CD8-positive, alpha-beta memory T cell (primary cell): Measurements from ENCODE around the gene EHMT1. TPM values are rescaled to one million over a fixed set of nuclear protein-coding genes. Genes with fewer than 3 reads are reported as not detected.
A peak's percentile ranks its signal among the peaks of the same experiment; 100 is the strongest.

ENCODE experiments used
- CTCF ChIA-PET: fragments of 350-600 bp; sonication (Branson Sonifier 250); formaldehyde crosslinking; loops from one replicate; lab custom pipeline; 2021; ENCODE audit warnings: antibody characterized with exemption; lab: Charles Lee
- POLR2A ChIA-PET: fragments of 350-600 bp; sonication (Branson Sonifier 250); formaldehyde crosslinking; loops from one replicate; lab custom pipeline; 2021; ENCODE audit warnings: antibody characterized with exemption; lab: Charles Lee
- DNase-seq, 5 donors: peaks; one replicate each; pipeline versions ENCODE4 v3.0.0 to v3.0.0-alpha.2; 2020 to 2022; ENCODE audit warnings: mixed read lengths in 1 of 5
- H3K27ac ChIP-seq: one replicate; pipeline ENCODE4 v1.7.0; 2013; ENCODE audit warnings: low read depth, mild to moderate bottlenecking, low read length, moderate library complexity
- H3K27me3 ChIP-seq: 2 replicates; pipeline ENCODE4 v1.7.0; 2013; ENCODE audit warnings: low read length, mild to moderate bottlenecking; ENCODE audit not compliant: insufficient read depth, poor library complexity, severe bottlenecking
- H3K36me3 ChIP-seq: 2 replicates; pipeline ENCODE4 v1.7.0; 2013; ENCODE audit warnings: mild to moderate bottlenecking, low read length, moderate library complexity; ENCODE audit not compliant: insufficient read depth
- H3K4me1 ChIP-seq: 2 replicates; pipeline ENCODE4 v1.7.0; 2013; ENCODE audit warnings: mild to moderate bottlenecking, low read length, moderate library complexity; ENCODE audit not compliant: insufficient read depth
- H3K4me3 ChIP-seq: 2 replicates; pipeline ENCODE4 v1.7.0; 2013; ENCODE audit warnings: mild to moderate bottlenecking, low read length
- H3K9me3 ChIP-seq: 2 replicates; pipeline ENCODE4 v1.7.0; 2013; ENCODE audit warnings: mild to moderate bottlenecking, low read length
- H3K27ac Mint-ChIP-seq, 8 donors: one replicate each; pipeline ENCODE4 v1.8.0; 2020 to 2021; ENCODE audit warnings: mixed read lengths in 8 of 8, mild to moderate bottlenecking in 6 of 8, inconsistent platforms in 3 of 8, moderate library complexity in 3 of 8
- H3K27me3 Mint-ChIP-seq, 2 donors: one replicate each; pipeline ENCODE4 v1.8.0; 2020 to 2021; ENCODE audit warnings: mixed read lengths in 2 of 2, mild to moderate bottlenecking in 1 of 2, moderate library complexity in 1 of 2
- H3K36me3 Mint-ChIP-seq, 3 donors: one replicate each; pipeline ENCODE4 v1.8.0; 2020 to 2021; ENCODE audit warnings: mixed read lengths in 3 of 3, inconsistent platforms in 1 of 3, mild to moderate bottlenecking in 1 of 3
- H3K4me1 Mint-ChIP-seq, 3 donors: one replicate each; pipeline ENCODE4 v1.8.0; 2020 to 2021; ENCODE audit warnings: mixed read lengths in 3 of 3, inconsistent platforms in 1 of 3, mild to moderate bottlenecking in 1 of 3
- H3K4me3 Mint-ChIP-seq, 7 donors: one replicate each; pipeline ENCODE4 v1.8.0; 2020 to 2021; ENCODE audit warnings: mixed read lengths in 7 of 7, mild to moderate bottlenecking in 6 of 7, moderate library complexity in 4 of 7, inconsistent platforms in 2 of 7
- H3K9me3 Mint-ChIP-seq, 5 donors: one replicate each; pipeline ENCODE4 v1.8.0; 2020 to 2022; ENCODE audit warnings: mixed read lengths in 5 of 5, mild to moderate bottlenecking in 3 of 5, moderate library complexity in 2 of 5, inconsistent platforms in 1 of 5
- polyA plus RNA-seq: library from polyadenylated mRNA; unstranded; fragments of 300-500 nt; fragmentation: Illumina TruSeq; gene quantifications from one replicate; pipeline ENCODE4 v1.2.3, GENCODE V29; 2021
- total RNA-seq, 2 experiments: library from RNA; stranded (reverse); gene quantifications; one replicate each; pipeline ENCODE4 v1.2.3, GENCODE V29; 2021

EHMT1 gene
- total and polyA plus RNA-seq, 3 experiments from 2014 or later, result 37.0 to 74.6 (median 68.9) TPM

- POLR2A ChIA-PET, result no interaction called here
- CTCF ChIA-PET, result no interaction called here
- H3K4me3 Mint-ChIP-seq, result no peak overlapping the region
- H3K4me1 Mint-ChIP-seq, result peaks cover 6 to 20% (median 17%) of the 10 kb centered on the region in 3 donors
- H3K27me3 ChIP-seq, result no peaks in the 10 kb centered on the region
- H3K4me3 ChIP-seq, result no peak overlapping the region
- H3K27ac Mint-ChIP-seq, result peak overlapping the region in 1 of 8 donors; percentile 45
- no peaks in the 10 kb centered on the region for H3K27me3 Mint-ChIP-seq
- H3K36me3 Mint-ChIP-seq, result peaks cover 8 to 85% (median 25%) of the 10 kb centered on the region in 3 donors
- peaks cover 29% of the 10 kb centered on the region for H3K36me3 ChIP-seq
- peaks cover 6% of the 10 kb centered on the region for H3K4me1 ChIP-seq
- no peaks in the 10 kb centered on the region for H3K9me3 ChIP-seq
- no peak overlapping the region for H3K27ac ChIP-seq
- no peaks in the 10 kb centered on the region for H3K9me3 Mint-ChIP-seq
- no peak for DNase-seq
These were observed 129.5 kb downstream of the EHMT1 start for GRCh38 chr9:137748311-137748710.

DNA sequence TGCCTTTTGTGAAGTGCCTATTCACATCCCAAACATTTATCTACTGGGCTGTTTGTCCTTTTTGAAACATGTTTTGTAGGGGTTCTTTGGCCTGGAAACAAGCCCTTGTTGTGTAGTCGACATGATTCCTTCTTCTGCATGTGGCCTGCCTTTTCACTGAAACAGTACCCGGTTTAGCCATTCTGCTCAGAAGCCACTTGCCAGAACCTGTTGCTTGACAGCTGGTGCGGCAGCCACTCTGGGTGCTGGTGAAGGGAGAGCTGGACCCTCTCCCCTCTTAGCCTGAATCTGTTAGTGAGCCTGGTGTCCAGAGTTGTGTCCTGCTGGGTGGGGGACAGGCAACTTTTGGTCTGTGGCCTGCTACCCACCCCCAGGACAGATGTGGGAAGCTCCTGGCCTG, 129.9 kb downstream of the EHMT1 start:
- H3K4me3 ChIP-seq, result no peak overlapping the region
- peaks cover 6% of the 10 kb centered on the region for H3K4me1 ChIP-seq
- Mint-ChIP-seq H3K27ac (no peak overlapping the region), H3K9me3 (no peaks in the 10 kb centered on the region), H3K4me1 (peaks cover 6 to 20% (median 16%) of the 10 kb centered on the region in 3 donors), H3K4me3 (no peak overlapping the region), H3K36me3 (peaks cover 11 to 84% (median 26%) of the 10 kb centered on the region in 3 donors), H3K27me3 (no peaks in the 10 kb centered on the region)
- ChIA-PET CTCF (interaction anchor here (1.1 kb wide), 1 partner anchor 9 kb away, joined by 3 read pairs; no protein-coding TSS in a partner anchor), POLR2A (no interaction called here)
- H3K27me3 ChIP-seq, result no peaks in the 10 kb centered on the region
- no peaks in the 10 kb centered on the region for H3K9me3 ChIP-seq
- no peak for DNase-seq
- H3K27ac ChIP-seq, result no peak overlapping the region
- peaks cover 29% of the 10 kb centered on the region for H3K36me3 ChIP-seq

DNA sequence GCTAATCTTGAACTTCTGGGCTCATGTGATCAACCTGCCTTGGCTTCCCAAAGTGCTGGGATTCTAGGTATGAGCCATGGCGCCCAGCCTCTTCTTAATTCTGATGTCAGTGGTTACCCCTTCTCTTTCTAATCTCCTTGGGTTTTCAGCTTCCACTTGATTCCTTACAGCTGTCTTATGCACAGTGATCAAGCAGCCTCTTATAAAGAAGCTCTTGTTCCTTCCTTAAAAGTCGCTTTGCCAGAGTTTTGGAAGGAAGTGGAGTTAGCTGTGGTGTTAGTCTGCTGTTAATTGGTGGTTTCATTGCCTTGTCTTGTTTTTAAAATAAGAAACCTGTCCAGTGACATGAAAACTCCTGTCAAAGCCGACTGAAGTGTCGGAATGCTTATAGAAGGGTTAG, 130.7 kb downstream of the EHMT1 start:
- Histone ChIP-seq H3K27me3 (no peaks in the 10 kb centered on the region), H3K4me1 (peaks cover 6% of the 10 kb centered on the region), H3K4me3 (no peak overlapping the region), H3K27ac (no peak overlapping the region), H3K36me3 (peaks cover 29% of the 10 kb centered on the region), H3K9me3 (no peaks in the 10 kb centered on the region)
- DNase-seq, result no peak
- Mint-ChIP-seq H3K36me3 (peaks cover 15 to 84% (median 31%) of the 10 kb centered on the region in 3 donors), H3K27ac (peak overlapping the region in 4 of 8 donors; percentile 24 to 46 (median 34)), H3K27me3 (peaks cover 0 to under 1% of the 10 kb centered on the region in 2 donors), H3K9me3 (no peaks in the 10 kb centered on the region), H3K4me3 (no peak overlapping the region), H3K4me1 (peaks cover 5 to 19% (median 14%) of the 10 kb centered on the region in 3 donors)
- ChIA-PET POLR2A (no interaction called here), CTCF (interaction anchor here (1.1 kb wide), 1 partner anchor 8 kb away, joined by 3 read pairs; no protein-coding TSS in a partner anchor)

GRCh38 chr9:137750007-137750406, 131.2 kb downstream of the EHMT1 start:
- Mint-ChIP-seq H3K4me3 (no peak overlapping the region), H3K4me1 (peaks cover 5 to 14% (median 9%) of the 10 kb centered on the region in 3 donors), H3K9me3 (no peaks in the 10 kb centered on the region), H3K36me3 (peaks cover 20 to 84% (median 31%) of the 10 kb centered on the region in 3 donors), H3K27me3 (peaks cover 0 to 2% of the 10 kb centered on the region in 2 donors), H3K27ac (peak overlapping the region in 2 of 8 donors; percentile 8 to 24)
- no peaks in the 10 kb centered on the region for H3K27me3 ChIP-seq
- CTCF ChIA-PET, result interaction anchor here (1.1 kb wide), 1 partner anchor 7 kb away, joined by 3 read pairs; no protein-coding TSS in a partner anchor
- H3K4me1 ChIP-seq, result peaks cover 6% of the 10 kb centered on the region
- no peak for DNase-seq
- no peaks in the 10 kb centered on the region for H3K9me3 ChIP-seq
- H3K4me3 ChIP-seq, result no peak overlapping the region
- peaks cover 25% of the 10 kb centered on the region for H3K36me3 ChIP-seq
- POLR2A ChIA-PET, result no interaction called here
- no peak overlapping the region for H3K27ac ChIP-seq

- no peak overlapping the region for H3K4me3 Mint-ChIP-seq
- H3K27ac Mint-ChIP-seq, result peak overlapping the region in 2 of 8 donors; percentile 12 to 17
- peaks cover 3 to 12% (median 5%) of the 10 kb centered on the region in 3 donors for H3K4me1 Mint-ChIP-seq
- DNase-seq, result no peak
- Histone ChIP-seq H3K36me3 (peaks cover 30% of the 10 kb centered on the region), H3K4me1 (peaks cover 4% of the 10 kb centered on the region), H3K9me3 (no peaks in the 10 kb centered on the region), H3K27ac (no peak overlapping the region), H3K27me3 (no peaks in the 10 kb centered on the region), H3K4me3 (no peak overlapping the region)
- peaks cover 0 to 2% of the 10 kb centered on the region in 2 donors for H3K27me3 Mint-ChIP-seq
- ChIA-PET CTCF (no interaction called here), POLR2A (no interaction called here)
- peaks cover 25 to 85% (median 37%) of the 10 kb centered on the region in 3 donors for H3K36me3 Mint-ChIP-seq
- peaks cover 0 to 5% (median 4%) of the 10 kb centered on the region in 5 donors for H3K9me3 Mint-ChIP-seq
These were observed 131.8 kb downstream of the EHMT1 start for GRCh38 chr9:137750566-137750965.

- DNase-seq, result no peak
- no peak overlapping the region for H3K4me3 ChIP-seq
- H3K27ac ChIP-seq, result no peak overlapping the region
- H3K27me3 ChIP-seq, result no peaks in the 10 kb centered on the region
- Mint-ChIP-seq H3K4me3 (no peak overlapping the region), H3K27me3 (peaks cover 0 to 2% of the 10 kb centered on the region in 2 donors), H3K27ac (no peak overlapping the region), H3K36me3 (peaks cover 35 to 88% (median 43%) of the 10 kb centered on the region in 3 donors), H3K4me1 (peaks cover 6 to 21% (median 8%) of the 10 kb centered on the region in 3 donors), H3K9me3 (peaks cover 0 to 8% (median 5%) of the 10 kb centered on the region in 5 donors)
- no peaks in the 10 kb centered on the region for H3K4me1 ChIP-seq
- no peaks in the 10 kb centered on the region for H3K9me3 ChIP-seq
- POLR2A ChIA-PET, result no interaction called here
- H3K36me3 ChIP-seq, result peaks cover 26% of the 10 kb centered on the region
- CTCF ChIA-PET, result no interaction called here
These were observed 132.8 kb downstream of the EHMT1 start for GRCh38 chr9:137751616-137752015.

DNA sequence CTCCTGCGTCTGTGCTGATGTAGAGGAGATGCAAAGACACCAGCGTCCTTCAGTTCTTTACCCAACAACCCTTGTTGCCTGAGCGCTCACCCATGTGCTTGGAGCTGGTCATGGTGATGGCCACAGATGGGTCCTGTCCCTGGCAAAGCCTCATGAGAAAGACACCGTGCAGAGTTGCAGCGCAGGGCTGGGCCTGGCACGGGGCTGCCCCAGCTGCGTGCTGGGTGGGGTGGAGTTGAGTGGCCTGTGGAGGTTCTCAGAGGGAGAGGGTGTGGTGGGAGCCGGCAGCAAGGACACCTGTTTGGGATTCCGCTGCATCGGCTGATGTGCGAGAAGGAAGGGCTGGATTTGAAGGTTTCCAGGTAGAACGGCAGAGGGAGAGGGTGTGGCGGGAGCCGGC, 133.6 kb downstream of the EHMT1 start:
- H3K9me3 Mint-ChIP-seq, result peaks cover 0 to 8% (median 5%) of the 10 kb centered on the region in 5 donors
- H3K4me1 Mint-ChIP-seq, result peaks cover 14 to 29% (median 14%) of the 10 kb centered on the region in 3 donors
- H3K27ac Mint-ChIP-seq, result peak overlapping the region in 1 of 8 donors; percentile 27
- peaks cover 35 to 90% (median 43%) of the 10 kb centered on the region in 3 donors for H3K36me3 Mint-ChIP-seq
- peaks cover 0 to 2% of the 10 kb centered on the region in 2 donors for H3K27me3 Mint-ChIP-seq
- Histone ChIP-seq H3K4me3 (no peak overlapping the region), H3K9me3 (no peaks in the 10 kb centered on the region), H3K27ac (no peak overlapping the region), H3K27me3 (no peaks in the 10 kb centered on the region), H3K4me1 (no peaks in the 10 kb centered on the region), H3K36me3 (peaks cover 26% of the 10 kb centered on the region)
- ChIA-PET POLR2A (no interaction called here), CTCF (no interaction called here)
- H3K4me3 Mint-ChIP-seq, result no peak overlapping the region
- no peak for DNase-seq

- H3K36me3 ChIP-seq, result peaks cover 24% of the 10 kb centered on the region
- Mint-ChIP-seq H3K4me3 (no peak overlapping the region), H3K27me3 (peaks cover 0 to 2% of the 10 kb centered on the region in 2 donors), H3K36me3 (peaks cover 41 to 89% (median 50%) of the 10 kb centered on the region in 3 donors), H3K4me1 (peaks cover 23 to 37% (median 23%) of the 10 kb centered on the region in 3 donors), H3K27ac (peak overlapping the region in 1 of 8 donors; percentile 42), H3K9me3 (peaks cover 0 to 8% (median 5%) of the 10 kb centered on the region in 5 donors)
- peaks cover 5% of the 10 kb centered on the region for H3K4me1 ChIP-seq
- POLR2A ChIA-PET, result interaction anchor here (0.8 kb wide), 1 partner anchor 10 kb away, joined by 3 read pairs; no protein-coding TSS in a partner anchor
- CTCF ChIA-PET, result no interaction called here
- DNase-seq, result no peak
- no peak overlapping the region for H3K4me3 ChIP-seq
- no peak overlapping the region for H3K27ac ChIP-seq
- no peaks in the 10 kb centered on the region for H3K27me3 ChIP-seq
- no peaks in the 10 kb centered on the region for H3K9me3 ChIP-seq
These were observed 134.5 kb downstream of the EHMT1 start for GRCh38 chr9:137753192-137753765.
